SK-N-SH (cell line): ENCODE results near the gene PIP5KL1.

Experiments used
- CTCF ChIP-seq: fragments of 200-600 bp; sonication (generic); IDR thresholded peaks from 2 replicates; pipeline ENCODE4 v1.6.1; 2017; ENCODE audit warnings: antibody characterized with exemption, mild to moderate bottlenecking, moderate library complexity
- EZH2phosphoT487 ChIP-seq: fragments of 200-600 bp; sonication (generic); IDR thresholded peaks from 2 replicates; pipeline ENCODE4 v1.6.1; 2017; ENCODE audit warnings: low read depth, mixed run types, mild to moderate bottlenecking, antibody characterized with exemption, moderate library complexity, borderline replicate concordance
- POLR2AphosphoS5 ChIP-seq: IDR thresholded peaks from 2 replicates; pipeline ENCODE4 v1.6.1; 2012; ENCODE audit warnings: low read depth, low read length
- REST ChIP-seq: IDR thresholded peaks from 2 replicates; pipeline ENCODE4 v1.6.1; 2012; ENCODE audit warnings: mild to moderate bottlenecking, low read depth, low read length, moderate library complexity

DNA sequence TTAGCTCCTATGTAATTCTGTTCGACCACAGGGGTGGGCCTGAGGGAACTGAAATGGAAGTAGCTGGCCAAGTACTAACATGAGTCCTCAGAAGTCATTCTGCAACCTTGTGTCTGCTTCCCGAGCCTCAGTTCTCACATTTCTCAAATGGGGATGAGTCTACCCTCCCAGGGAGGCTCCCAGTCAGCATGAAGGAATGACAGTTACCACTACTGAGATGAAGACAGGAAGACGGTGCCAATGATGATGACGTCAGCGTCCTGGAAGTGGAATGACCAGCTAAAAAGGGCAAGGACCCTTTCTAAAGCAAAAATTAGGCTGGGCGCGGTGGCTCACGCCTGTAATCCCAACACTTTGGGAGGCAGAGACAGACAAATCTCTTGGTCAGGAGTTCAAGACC lies 6.8 kb downstream of the PIP5KL1 start:
- TF ChIP-seq CTCF, result no peak
- TF ChIP-seq POLR2AphosphoS5, result peak; percentile 17; the same call in 1 of the 2 replicates
- TF ChIP-seq EZH2phosphoT487, result no peak
- no peak for TF ChIP-seq REST
